ENCODE data around the gene MILR1. TPM values are rescaled to one million over a fixed set of nuclear protein-coding genes. Genes with fewer than 3 reads are reported as not detected.
"Not testable (repeated sequence)": the region's sequence is repeated elsewhere in the genome, so short reads cannot be mapped to it uniquely, and the experiment has no call there.

The MILR1 gene
- total and polyA plus RNA-seq, 2 experiments from 2014 or later: 0.39 TPM; not detected in 1

- Mint-ChIP-seq H3K4me3 (no peak overlapping the region), H3K27ac (no peak overlapping the region), H3K27me3 (ENCODE audit: insufficient read depth, low read depth, poor library complexity) (peaks cover 20% of the 10 kb centered on the region), H3K36me3 (ENCODE audit: low read depth) (peaks cover 83% of the 10 kb centered on the region), H3K9me3 (peaks cover 17% of the 10 kb centered on the region), H3K4me1 (peaks cover 12% of the 10 kb centered on the region)
- no peaks in the 10 kb centered on the region for H3K9me2 ChIP-seq (ENCODE audit: insufficient read depth)
- peaks cover 5% of the 10 kb centered on the region; the same call in 1 of the 2 replicates for H3F3A ChIP-seq (replicated peaks; ENCODE audit: low read depth)
- peaks cover 6% of the 10 kb centered on the region for H3K4me1 ChIP-seq (ENCODE audit: insufficient read depth)
- no peaks in the 10 kb centered on the region for H3K27me3 ChIP-seq (ENCODE audit: insufficient read depth)
- H4K20me1 ChIP-seq (replicated peaks; ENCODE audit: insufficient read depth): peaks cover 6% of the 10 kb centered on the region
- H3K79me2 ChIP-seq (replicated peaks; ENCODE audit: insufficient read depth): peaks cover 38% of the 10 kb centered on the region
- no peak overlapping the region for H2AFZ ChIP-seq
- ATAC-seq (no peak), DNase-seq (ENCODE audit: low spot score) (peak; percentile 56)
- H3K4me3 ChIP-seq: no peak overlapping the region
- TF ChIP-seq, protein P1, sequence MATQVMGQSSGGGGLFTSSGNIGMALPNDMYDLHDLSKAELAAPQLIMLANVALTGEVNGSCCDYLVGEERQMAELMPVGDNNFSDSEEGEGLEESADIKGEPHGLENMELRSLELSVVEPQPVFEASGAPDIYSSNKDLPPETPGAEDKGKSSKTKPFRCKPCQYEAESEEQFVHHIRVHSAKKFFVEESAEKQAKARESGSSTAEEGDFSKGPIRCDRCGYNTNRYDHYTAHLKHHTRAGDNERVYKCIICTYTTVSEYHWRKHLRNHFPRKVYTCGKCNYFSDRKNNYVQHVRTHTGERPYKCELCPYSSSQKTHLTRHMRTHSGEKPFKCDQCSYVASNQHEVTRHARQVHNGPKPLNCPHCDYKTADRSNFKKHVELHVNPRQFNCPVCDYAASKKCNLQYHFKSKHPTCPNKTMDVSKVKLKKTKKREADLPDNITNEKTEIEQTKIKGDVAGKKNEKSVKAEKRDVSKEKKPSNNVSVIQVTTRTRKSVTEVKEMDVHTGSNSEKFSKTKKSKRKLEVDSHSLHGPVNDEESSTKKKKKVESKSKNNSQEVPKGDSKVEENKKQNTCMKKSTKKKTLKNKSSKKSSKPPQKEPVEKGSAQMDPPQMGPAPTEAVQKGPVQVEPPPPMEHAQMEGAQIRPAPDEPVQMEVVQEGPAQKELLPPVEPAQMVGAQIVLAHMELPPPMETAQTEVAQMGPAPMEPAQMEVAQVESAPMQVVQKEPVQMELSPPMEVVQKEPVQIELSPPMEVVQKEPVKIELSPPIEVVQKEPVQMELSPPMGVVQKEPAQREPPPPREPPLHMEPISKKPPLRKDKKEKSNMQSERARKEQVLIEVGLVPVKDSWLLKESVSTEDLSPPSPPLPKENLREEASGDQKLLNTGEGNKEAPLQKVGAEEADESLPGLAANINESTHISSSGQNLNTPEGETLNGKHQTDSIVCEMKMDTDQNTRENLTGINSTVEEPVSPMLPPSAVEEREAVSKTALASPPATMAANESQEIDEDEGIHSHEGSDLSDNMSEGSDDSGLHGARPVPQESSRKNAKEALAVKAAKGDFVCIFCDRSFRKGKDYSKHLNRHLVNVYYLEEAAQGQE (IDR thresholded peaks at IDR 0.05; ENCODE audit: unreplicated experiment): no peak
- TF ChIP-seq, protein P2, sequence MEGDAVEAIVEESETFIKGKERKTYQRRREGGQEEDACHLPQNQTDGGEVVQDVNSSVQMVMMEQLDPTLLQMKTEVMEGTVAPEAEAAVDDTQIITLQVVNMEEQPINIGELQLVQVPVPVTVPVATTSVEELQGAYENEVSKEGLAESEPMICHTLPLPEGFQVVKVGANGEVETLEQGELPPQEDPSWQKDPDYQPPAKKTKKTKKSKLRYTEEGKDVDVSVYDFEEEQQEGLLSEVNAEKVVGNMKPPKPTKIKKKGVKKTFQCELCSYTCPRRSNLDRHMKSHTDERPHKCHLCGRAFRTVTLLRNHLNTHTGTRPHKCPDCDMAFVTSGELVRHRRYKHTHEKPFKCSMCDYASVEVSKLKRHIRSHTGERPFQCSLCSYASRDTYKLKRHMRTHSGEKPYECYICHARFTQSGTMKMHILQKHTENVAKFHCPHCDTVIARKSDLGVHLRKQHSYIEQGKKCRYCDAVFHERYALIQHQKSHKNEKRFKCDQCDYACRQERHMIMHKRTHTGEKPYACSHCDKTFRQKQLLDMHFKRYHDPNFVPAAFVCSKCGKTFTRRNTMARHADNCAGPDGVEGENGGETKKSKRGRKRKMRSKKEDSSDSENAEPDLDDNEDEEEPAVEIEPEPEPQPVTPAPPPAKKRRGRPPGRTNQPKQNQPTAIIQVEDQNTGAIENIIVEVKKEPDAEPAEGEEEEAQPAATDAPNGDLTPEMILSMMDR (conservative IDR thresholded peaks at IDR 0.05; ENCODE audit: low read depth in 2 of 2): peak; percentile 12 to 52; a peak in 3 of 4 replicates
- peaks cover 36% of the 10 kb centered on the region for H3K36me3 ChIP-seq (ENCODE audit: insufficient read depth)
- H3K27ac ChIP-seq (ENCODE audit: low read depth): no peak overlapping the region
- no peak overlapping the region for H3K4me2 ChIP-seq
Observed at GRCh38 chr17:64492481-64493109, 43.7 kb downstream of the MILR1 start.

DNA sequence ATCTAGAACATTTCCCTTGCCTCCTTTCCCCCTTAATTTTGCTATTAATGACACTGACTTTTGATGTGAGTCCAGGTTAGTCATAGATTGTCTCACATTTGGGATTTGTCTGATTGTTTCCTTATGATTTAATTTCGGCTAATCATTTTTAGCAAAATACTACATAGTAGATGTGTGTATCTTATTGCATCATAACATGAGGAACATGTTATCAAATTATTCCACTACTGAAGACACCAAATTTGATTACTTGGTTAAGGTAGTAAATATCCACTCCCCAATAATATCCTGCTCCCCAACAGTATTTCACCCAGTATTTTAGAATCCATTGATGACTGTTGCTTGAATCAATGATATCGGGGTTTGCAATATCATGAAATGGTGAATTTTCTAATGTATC, 45.2 kb downstream of the MILR1 start:
- Histone ChIP-seq H3K36me3 (ENCODE audit: insufficient read depth) (peaks cover 37% of the 10 kb centered on the region), H3K27me3 (ENCODE audit: insufficient read depth) (no peaks in the 10 kb centered on the region), H3F3A (replicated peaks; ENCODE audit: low read depth) (peaks cover 20% of the 10 kb centered on the region), H3K27ac (ENCODE audit: low read depth) (no peak overlapping the region), H4K20me1 (replicated peaks; ENCODE audit: insufficient read depth) (peaks cover 11% of the 10 kb centered on the region), H3K4me3 (no peak overlapping the region), H3K4me2 (peak overlapping the region; percentile 84), H2AFZ (no peak overlapping the region), H3K79me2 (replicated peaks; ENCODE audit: insufficient read depth) (peaks cover 38% of the 10 kb centered on the region), H3K4me1 (ENCODE audit: insufficient read depth) (peaks cover 10% of the 10 kb centered on the region), H3K9me2 (ENCODE audit: insufficient read depth) (no peaks in the 10 kb centered on the region)
- ATAC-seq (no peak), DNase-seq (ENCODE audit: low spot score) (no peak)
- H3K4me3 Mint-ChIP-seq: peak overlapping the region; percentile 100
- TF ChIP-seq STAT1 (IDR thresholded peaks at IDR 0.05; ENCODE audit: unreplicated experiment) (no peak), EZH2 (IDR thresholded peaks at IDR 0.05; ENCODE audit: low read depth, unreplicated experiment) (no peak), CREB1 (CRISPR knock-in tag; IDR thresholded peaks at IDR 0.05; ENCODE audit: low read depth) (no peak), NANOG (IDR thresholded peaks at IDR 0.05; ENCODE audit: borderline replicate concordance) (no peak)
- TF ChIP-seq, protein P1 (IDR thresholded peaks at IDR 0.05; ENCODE audit: unreplicated experiment): no peak
- TF ChIP-seq, protein P2 (conservative IDR thresholded peaks at IDR 0.05; ENCODE audit: low read depth in 2 of 2): no peak
- no peak overlapping the region; the same call in 1 of the 2 replicates for H3K27ac Mint-ChIP-seq
- peaks cover 17% of the 10 kb centered on the region for H3K9me3 Mint-ChIP-seq
- H3K27me3 Mint-ChIP-seq (ENCODE audit: insufficient read depth, low read depth, poor library complexity): peaks cover 24% of the 10 kb centered on the region
- H3K36me3 Mint-ChIP-seq (ENCODE audit: low read depth): peaks cover 84% of the 10 kb centered on the region
- peaks cover 23% of the 10 kb centered on the region for H3K4me1 Mint-ChIP-seq

DNA sequence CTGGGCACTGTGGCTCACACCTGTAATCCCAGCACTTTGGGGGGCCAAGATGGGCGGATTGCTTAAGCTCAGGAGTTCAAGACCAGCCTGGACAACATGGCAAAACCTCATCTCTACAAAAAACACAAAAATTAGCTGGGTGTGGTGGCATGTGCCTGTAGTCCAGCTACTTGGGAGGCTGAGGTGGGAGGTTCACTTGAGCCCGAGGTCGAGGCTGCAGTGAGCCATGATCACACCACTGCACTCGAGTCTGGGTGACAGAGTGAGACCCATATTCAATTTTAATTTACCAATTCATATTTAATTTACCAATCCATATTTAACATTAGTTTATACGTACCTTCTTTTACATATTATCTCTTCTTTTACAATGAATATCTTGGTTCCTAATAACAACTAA, 46.4 kb downstream of the MILR1 start:
- not testable (repeated sequence) for ATAC-seq; H3K9me2 ChIP-seq (ENCODE audit: insufficient read depth); H2AFZ ChIP-seq; H3K27ac ChIP-seq (ENCODE audit: low read depth); H3K27ac Mint-ChIP-seq; DNase-seq (ENCODE audit: low spot score); H3K27me3 ChIP-seq (ENCODE audit: insufficient read depth); H3K4me1 ChIP-seq (ENCODE audit: insufficient read depth)
- Histone ChIP-seq H3K4me3 (peak overlapping the region; percentile 60), H3K36me3 (ENCODE audit: insufficient read depth) (peaks cover 43% of the 10 kb centered on the region), H4K20me1 (replicated peaks; ENCODE audit: insufficient read depth) (peaks cover 23% of the 10 kb centered on the region), H3K4me2 (peak overlapping the region; percentile 84), H3K79me2 (replicated peaks; ENCODE audit: insufficient read depth) (peaks cover 48% of the 10 kb centered on the region), H3F3A (replicated peaks; ENCODE audit: low read depth) (peaks cover 32% of the 10 kb centered on the region)
- H3K27me3 Mint-ChIP-seq (ENCODE audit: insufficient read depth, low read depth, poor library complexity): peaks cover 24% of the 10 kb centered on the region
- H3K9me3 Mint-ChIP-seq: peaks cover 17% of the 10 kb centered on the region
- H3K36me3 Mint-ChIP-seq (ENCODE audit: low read depth): peaks cover 84% of the 10 kb centered on the region
- peaks cover 35% of the 10 kb centered on the region for H3K4me1 Mint-ChIP-seq
- H3K4me3 Mint-ChIP-seq: peak overlapping the region; percentile 100
